Naive B cell (primary cell): ENCODE results near the gene DQX1. TPM values are rescaled to one million over a fixed set of nuclear protein-coding genes. Genes with fewer than 3 reads are reported as not detected.

Experiments used
- ATAC-seq, 2 donors: fragments of 150-1000 bp; cut with Tn5 transposase; 2 replicates each; pipeline ENCODE4 v1.10.0; 2021; ENCODE audit warnings: low read depth in 2 of 2, mild to moderate bottlenecking in 2 of 2, moderate library complexity in 2 of 2
- DNase-seq: peaks from one replicate; pipeline ENCODE4 v3.0.0; 2022
- H3K27ac Mint-ChIP-seq, 6 donors: one replicate each; pipeline ENCODE4 v1.8.0; 2020 to 2022; ENCODE audit warnings: mild to moderate bottlenecking in 6 of 6, mixed read lengths in 6 of 6, moderate library complexity in 5 of 6, inconsistent platforms in 2 of 6
- H3K27me3 Mint-ChIP-seq, 3 donors: one replicate each; pipeline ENCODE4 v1.8.0; 2021 to 2022; ENCODE audit warnings: mixed read lengths in 3 of 3, mild to moderate bottlenecking in 1 of 3
- H3K36me3 Mint-ChIP-seq, 2 donors: one replicate each; pipeline ENCODE4 v1.8.0; 2020 to 2022; ENCODE audit warnings: mixed read lengths in 2 of 2, inconsistent platforms in 1 of 2, mild to moderate bottlenecking in 1 of 2
- H3K4me1 Mint-ChIP-seq, 3 donors: one replicate each; pipeline ENCODE4 v1.8.0; 2020 to 2022; ENCODE audit warnings: mixed read lengths in 3 of 3, inconsistent platforms in 1 of 3, mild to moderate bottlenecking in 1 of 3, moderate library complexity in 1 of 3
- H3K4me3 Mint-ChIP-seq, 8 donors: one replicate each; pipeline ENCODE4 v1.8.0; 2020 to 2022; ENCODE audit warnings: mild to moderate bottlenecking in 8 of 8, mixed read lengths in 8 of 8, moderate library complexity in 8 of 8, inconsistent platforms in 2 of 8
- H3K9me3 Mint-ChIP-seq, 7 donors: one replicate each; pipeline ENCODE4 v1.8.0; 2020 to 2022; ENCODE audit warnings: mixed read lengths in 7 of 7, mild to moderate bottlenecking in 5 of 7, inconsistent platforms in 2 of 7, moderate library complexity in 1 of 7
- polyA plus RNA-seq, 6 donors: library from polyadenylated mRNA; unstranded; fragments of 300-500 nt; fragmentation: Illumina TruSeq; gene quantifications; one replicate each; pipeline ENCODE4 v1.2.3, GENCODE V29; 2021; ENCODE audit warnings: low read depth in 6 of 6

Gene DQX1
- polyA plus RNA-seq, 6 donors from 2014 or later, result not detected

GRCh38 chr2:74507145-74507925, 18.7 kb downstream of the DQX1 start, which contains the start of gene PCGF1:
TSS of gene PCGF1 (minus strand) at chr2:74507695. CDS start at chr2:74507668, 27 bp downstream.
- ATAC-seq, result peak; percentile 90 to 92
- peak within 1 kb of the TSS; percentile 92 to 100 (median 100) for H3K4me3 Mint-ChIP-seq
- DNase-seq, result peak; percentile 98
- peaks cover 12 to 26% of the 10 kb centered on the region in 2 donors for H3K36me3 Mint-ChIP-seq
- H3K4me1 Mint-ChIP-seq, result peaks cover 33 to 50% (median 48%) of the 10 kb centered on the region in 3 donors
- peaks cover 34 to 56% (median 43%) of the 10 kb centered on the region in 3 donors for H3K27me3 Mint-ChIP-seq
- H3K27ac Mint-ChIP-seq, result peak within 1 kb of the TSS; percentile 97 to 100 (median 100)
- peaks cover 0 to 3% (median 0%) of the 10 kb centered on the region in 7 donors for H3K9me3 Mint-ChIP-seq

GRCh38 chr2:74505448-74506246, 20.4 kb downstream of the DQX1 start:
- peak overlapping the region in 1 of 6 donors; percentile 81 for H3K27ac Mint-ChIP-seq
- peaks cover 0 to 3% (median 0%) of the 10 kb centered on the region in 7 donors for H3K9me3 Mint-ChIP-seq
- no peak for ATAC-seq
- peaks cover 38 to 59% (median 57%) of the 10 kb centered on the region in 3 donors for H3K4me1 Mint-ChIP-seq
- H3K4me3 Mint-ChIP-seq, result peak overlapping the region in 6 of 8 donors; percentile 5 to 93 (median 17)
- peaks cover 37 to 59% (median 44%) of the 10 kb centered on the region in 3 donors for H3K27me3 Mint-ChIP-seq
- H3K36me3 Mint-ChIP-seq, result peaks cover 12 to 26% of the 10 kb centered on the region in 2 donors
- DNase-seq, result no peak

DNA sequence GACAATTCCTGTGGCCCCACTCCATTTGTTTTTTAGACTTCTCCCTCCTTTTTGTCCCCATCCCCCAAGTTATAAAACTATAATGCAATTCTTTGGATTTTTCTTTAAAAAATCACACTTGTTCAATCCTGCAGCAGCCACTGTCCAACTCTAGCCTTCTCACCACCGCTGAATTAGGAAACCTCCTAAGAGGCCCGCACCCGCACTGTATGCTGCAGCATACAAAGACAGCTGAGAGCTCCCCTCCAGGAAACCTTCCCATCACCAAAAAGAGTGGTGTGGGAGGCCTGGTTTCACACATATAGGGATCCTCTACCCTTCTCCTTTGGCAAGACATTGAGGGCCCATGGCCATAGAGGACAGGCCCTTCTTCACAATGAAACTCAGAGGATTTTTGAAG, 21.4 kb downstream of the DQX1 start:
- Mint-ChIP-seq H3K4me1 (peaks cover 38 to 68% (median 66%) of the 10 kb centered on the region in 3 donors), H3K27me3 (peaks cover 44 to 61% (median 45%) of the 10 kb centered on the region in 3 donors), H3K9me3 (peaks cover 0 to 2% (median 0%) of the 10 kb centered on the region in 7 donors), H3K4me3 (peak overlapping the region; percentile 33 to 80 (median 63)), H3K27ac (no peak overlapping the region), H3K36me3 (peaks cover 12 to 26% of the 10 kb centered on the region in 2 donors)
- no peak for DNase-seq
- no peak for ATAC-seq

- peak overlapping the region; percentile 63 to 88 (median 81) for H3K4me3 Mint-ChIP-seq
- ATAC-seq (no peak), DNase-seq (no peak)
- peaks cover 42 to 76% (median 71%) of the 10 kb centered on the region in 3 donors for H3K4me1 Mint-ChIP-seq
- H3K27me3 Mint-ChIP-seq, result peaks cover 48 to 66% (median 49%) of the 10 kb centered on the region in 3 donors
- H3K27ac Mint-ChIP-seq, result peak overlapping the region in 2 of 6 donors; percentile 14 to 42
- peaks cover 12 to 26% of the 10 kb centered on the region in 2 donors for H3K36me3 Mint-ChIP-seq
- peaks cover 0 to 2% (median 0%) of the 10 kb centered on the region in 7 donors for H3K9me3 Mint-ChIP-seq
These were observed 22.2 kb downstream of the DQX1 start for GRCh38 chr2:74503506-74504475.

- peak; percentile 24 for DNase-seq
- H3K27me3 Mint-ChIP-seq, result peaks cover 56 to 75% (median 57%) of the 10 kb centered on the region in 3 donors
These were observed 23.1 kb downstream of the DQX1 start for GRCh38 chr2:74502720-74503505.

GRCh38 chr2:74502147-74502719, 23.8 kb downstream of the DQX1 start:
- peak overlapping the region in 1 of 6 donors; percentile 39 for H3K27ac Mint-ChIP-seq
- no peak for ATAC-seq
- no peak for DNase-seq
- H3K27me3 Mint-ChIP-seq, result peaks cover 56 to 82% (median 63%) of the 10 kb centered on the region in 3 donors
- no peaks in the 10 kb centered on the region for H3K9me3 Mint-ChIP-seq
- peaks cover 12 to 26% of the 10 kb centered on the region in 2 donors for H3K36me3 Mint-ChIP-seq
- H3K4me1 Mint-ChIP-seq, result peaks cover 47 to 79% (median 69%) of the 10 kb centered on the region in 3 donors
- H3K4me3 Mint-ChIP-seq, result peak overlapping the region; percentile 63 to 88 (median 81)

More at GRCh38 chr2:74502720-74503505, 23.1 kb downstream of the DQX1 start:
- H3K4me1 Mint-ChIP-seq, result peaks cover 45 to 76% (median 71%) of the 10 kb centered on the region in 3 donors
- peaks cover 12 to 26% of the 10 kb centered on the region in 2 donors for H3K36me3 Mint-ChIP-seq
- no peak for ATAC-seq
- H3K27ac Mint-ChIP-seq, result no peak overlapping the region
- peak overlapping the region; percentile 63 to 88 (median 81) for H3K4me3 Mint-ChIP-seq
- H3K9me3 Mint-ChIP-seq, result peaks cover 0 to 2% (median 0%) of the 10 kb centered on the region in 7 donors

- DNase-seq, result no peak
- Mint-ChIP-seq H3K27ac (peak overlapping the region in 2 of 6 donors; percentile 34 to 77), H3K27me3 (peaks cover 56 to 82% (median 63%) of the 10 kb centered on the region in 3 donors), H3K4me1 (peaks cover 39 to 72% (median 63%) of the 10 kb centered on the region in 3 donors), H3K9me3 (no peaks in the 10 kb centered on the region), H3K36me3 (peaks cover 12 to 23% of the 10 kb centered on the region in 2 donors), H3K4me3 (peak overlapping the region in 7 of 8 donors; percentile 15 to 82 (median 81))
- no peak for ATAC-seq
These were observed 24.5 kb downstream of the DQX1 start for GRCh38 chr2:74501335-74502071.

GRCh38 chr2:74500578-74500946, 25.5 kb downstream of the DQX1 start:
- no peak overlapping the region for H3K27ac Mint-ChIP-seq
- H3K36me3 Mint-ChIP-seq, result peaks cover 12 to 16% of the 10 kb centered on the region in 2 donors
- no peak for ATAC-seq
- DNase-seq, result no peak
- H3K4me3 Mint-ChIP-seq, result peak overlapping the region in 4 of 8 donors; percentile 12 to 55 (median 16)
- no peaks in the 10 kb centered on the region for H3K9me3 Mint-ChIP-seq
- peaks cover 56 to 82% (median 63%) of the 10 kb centered on the region in 3 donors for H3K27me3 Mint-ChIP-seq
- H3K4me1 Mint-ChIP-seq, result peaks cover 37 to 70% (median 62%) of the 10 kb centered on the region in 3 donors

GRCh38 chr2:74499940-74500577, 26.0 kb downstream of the DQX1 start:
- DNase-seq (no peak), ATAC-seq (no peak)
- H3K9me3 Mint-ChIP-seq, result no peaks in the 10 kb centered on the region
- H3K27me3 Mint-ChIP-seq, result peaks cover 53 to 78% (median 61%) of the 10 kb centered on the region in 3 donors
- H3K36me3 Mint-ChIP-seq, result peaks cover 9 to 11% of the 10 kb centered on the region in 2 donors
- no peak overlapping the region for H3K27ac Mint-ChIP-seq
- H3K4me3 Mint-ChIP-seq, result peak overlapping the region in 6 of 8 donors; percentile 12 to 71 (median 54)
- peaks cover 37 to 67% (median 61%) of the 10 kb centered on the region in 3 donors for H3K4me1 Mint-ChIP-seq

DNA sequence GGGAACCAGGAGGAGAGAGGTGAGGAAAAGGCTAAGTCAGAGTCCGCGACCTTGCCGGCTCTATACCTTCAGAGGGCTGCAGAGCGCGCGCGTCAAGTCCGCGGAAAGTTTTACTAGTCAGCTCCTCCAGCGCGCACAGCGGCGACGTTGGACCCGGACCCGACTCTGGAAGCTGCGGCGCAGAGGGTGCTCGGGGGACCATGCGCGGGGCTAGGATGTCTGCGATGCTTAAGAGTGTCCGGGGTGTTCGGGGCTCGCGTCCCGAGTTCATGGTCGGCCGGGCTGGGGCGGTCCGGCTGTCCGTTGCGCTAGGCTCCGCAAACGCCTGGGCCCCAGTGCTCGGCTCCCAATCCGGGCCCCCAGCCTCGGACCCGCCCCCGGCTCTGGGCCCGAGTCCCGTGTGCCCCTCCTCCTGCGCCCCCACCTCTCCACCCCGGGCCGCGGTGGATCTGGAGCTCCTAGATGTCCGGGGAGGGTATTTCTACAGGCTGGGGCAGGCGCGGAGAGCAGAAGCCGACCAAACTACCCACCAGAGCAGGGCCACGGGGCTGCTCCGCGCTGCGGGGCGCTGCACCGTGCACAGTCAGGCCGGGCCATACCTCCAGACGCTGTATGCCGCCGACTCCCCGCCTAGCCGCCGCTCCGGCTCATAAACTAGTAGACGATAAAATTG, 26.6 kb downstream of the DQX1 start, which contains the start of gene LBX2:
Gene LBX2 (minus strand): TSS at position 337 of the 673 bp plus-strand sequence. CDS start 66 bp downstream, at position 271.
- Mint-ChIP-seq H3K27ac (peak within 1 kb of the TSS in 3 of 6 donors; percentile 4 to 71 (median 58)), H3K9me3 (no peaks in the 10 kb centered on the region), H3K4me3 (peak within 1 kb of the TSS; percentile 71 to 94 (median 86)), H3K36me3 (peaks cover 3 to 5% of the 10 kb centered on the region in 2 donors), H3K4me1 (peaks cover 31 to 62% (median 54%) of the 10 kb centered on the region in 3 donors), H3K27me3 (peaks cover 47 to 72% (median 55%) of the 10 kb centered on the region in 3 donors)
- ATAC-seq (peak; percentile 32 to 35), DNase-seq (no peak)
